Measurements from ENCODE around the gene TMEM220.

GRCh38 chr17:10758062-10758461 lies 28.2 kb upstream of the TMEM220 start:
- TF ChIP-seq CTCF (IDR thresholded peaks at IDR 0.05) (no peak), POLR2A (IDR thresholded peaks at IDR 0.05) (no peak), EP300 (IDR thresholded peaks at IDR 0.05) (no peak)
